ENCODE measurements around the gene TANGO2. TPM values are rescaled to one million over a fixed set of nuclear protein-coding genes. Genes with fewer than 3 reads are reported as not detected.

The TANGO2 gene
- total and polyA plus RNA-seq, 2 of the 8 experiments (the other 6 are each of a cell fraction or from before 2014, with no cell fraction given): 10.1 to 18.4 TPM

- Histone ChIP-seq H3K79me2 (ENCODE audit: control insufficient read depth in 1 of 2, insufficient read depth in 2 of 2, low read length in 2 of 2) (no peaks in the 10 kb centered on the region; a peak in 1 of 4 replicates), H3K56ac (replicated peaks; ENCODE audit: insufficient read length, low read depth, low read length) (no peak overlapping the region), H2BK15ac (ENCODE audit: low read length) (no peak overlapping the region), H3K79me1 (ENCODE audit: low read depth, low read length) (peaks cover 14% of the 10 kb centered on the region), H3K23me2 (ENCODE audit: low read depth, low read length) (no peaks in the 10 kb centered on the region), H3K9ac (replicated peaks in 1 of 4; ENCODE audit: extremely low read depth in 1 of 4, low read depth in 3 of 4, low read length in 3 of 4) (no peak overlapping the region), H3K18ac (ENCODE audit: extremely low read depth, low read length) (no peak overlapping the region), H4K8ac (ENCODE audit: extremely low read depth, insufficient read depth, low read length) (no peak overlapping the region), H4K91ac (replicated peaks; ENCODE audit: insufficient read length, low read length) (no peak overlapping the region), H3K27me3 (replicated peaks in 1 of 4; ENCODE audit: control insufficient read depth in 3 of 4, extremely low read depth in 1 of 4, insufficient read depth in 3 of 4, low read length in 3 of 4) (no peaks in the 10 kb centered on the region), H3K4me2 (ENCODE audit: insufficient read depth in 1 of 2, low read depth in 2 of 2, low read length in 2 of 2) (no peak overlapping the region), H3K4me3 (ENCODE audit: extremely low read depth in 1 of 4, insufficient read depth in 2 of 4, low read depth in 3 of 4, low read length in 4 of 4) (no peak overlapping the region), H2BK12ac (ENCODE audit: low read depth, low read length) (no peak overlapping the region), H2BK20ac (ENCODE audit: low read length) (no peak overlapping the region), H3K23ac (ENCODE audit: insufficient read length) (no peak overlapping the region), H2AFZ (ENCODE audit: low read length) (no peak overlapping the region), H3K9me3 (ENCODE audit: insufficient read depth in 2 of 2, low read depth in 1 of 2, low read length in 1 of 2) (no peaks in the 10 kb centered on the region), H2AK5ac (ENCODE audit: low read depth, low read length) (no peak overlapping the region), H3K4ac (replicated peaks; ENCODE audit: insufficient read length, low read depth, low read length) (no peak overlapping the region), H4K5ac (ENCODE audit: insufficient read length, low read depth, low read length) (no peak overlapping the region), H2BK5ac (ENCODE audit: low read depth, low read length) (no peak overlapping the region), H3K27ac (ENCODE audit: low read depth, low read length) (no peak overlapping the region), H3K36me3 (ENCODE audit: control insufficient read depth in 2 of 4, insufficient read depth in 4 of 4, low read length in 3 of 4) (peaks cover 2 to 33% (median 8%) of the 10 kb centered on the region in 4 experiments; a peak in 7 of 8 replicates), H4K20me1 (replicated peaks in 1 of 2; ENCODE audit: control insufficient read depth in 1 of 2, insufficient read depth in 2 of 2, low read length in 2 of 2) (peaks cover 6 to 27% of the 10 kb centered on the region in 2 experiments), H3K14ac (ENCODE audit: insufficient read length) (no peak overlapping the region), H2BK120ac (replicated peaks; ENCODE audit: low read depth, low read length) (no peak overlapping the region), H3K4me1 (replicated peaks in 1 of 4; ENCODE audit: control insufficient read depth in 3 of 4, insufficient read depth in 4 of 4, low read length in 3 of 4) (peaks cover 1 to 12% (median 10%) of the 10 kb centered on the region in 4 experiments; a peak in 6 of 7 replicates)
- no peak for FAIRE-seq
- ChIA-PET CTCF (ENCODE audit: partially characterized antibody) (interaction anchor here (1.0 to 2.6 kb wide), 8 partner anchors 9 to 82 kb away, joined by 3 to 20 read pairs (median 6); no protein-coding TSS in a partner anchor), POLR2A (ENCODE audit: partially characterized antibody) (interaction anchor here (1.3 kb wide), 1 partner anchor 12 kb away, joined by 3 read pairs; no protein-coding TSS in a partner anchor)
- WGBS, 2 experiments (ENCODE audit: extremely low coverage in 1 of 2, insufficient coverage in 1 of 2, insufficient read length in 1 of 2, insufficient replicate concordance in 2 of 2, low coverage in 1 of 2, low lambda C conversion rate in 2 of 2, missing lambda C conversion rate in 1 of 2): 96% methylated on average over 38 of the region's 52 CpGs; no CpG with 5 or more reads in 1 of the 2 experiments
- TF ChIP-seq SRF (IDR thresholded peaks at IDR 0.05; ENCODE audit: low read depth, low read length): no peak
- no peak for TF ChIP-seq HDAC6 (IDR thresholded peaks at IDR 0.05; ENCODE audit: low read depth, low read length)
- TF ChIP-seq TAF7 (optimal IDR thresholded peaks at IDR 0.05; ENCODE audit: borderline replicate concordance, low read depth, low read length): no peak
- no peak for TF ChIP-seq TCF12 (IDR thresholded peaks at IDR 0.05; ENCODE audit: low read depth, low read length)
- no peak for TF ChIP-seq RNF2 (IDR thresholded peaks at IDR 0.05; ENCODE audit: borderline replicate concordance, low read depth, low read length, missing control alignments, poor library complexity, severe bottlenecking)
- no peak for TF ChIP-seq POLR2A (IDR thresholded peaks at IDR 0.05; ENCODE audit: control extremely low read depth in 1 of 2, low read depth in 2 of 2, low read length in 2 of 2)
- no peak for TF ChIP-seq SP4 (IDR thresholded peaks at IDR 0.05; ENCODE audit: low read length)
- no peak for DNase-seq (ENCODE audit: low read depth in 1 of 2, low spot score in 2 of 2)
These were observed 41.0 kb upstream of the TANGO2 start for GRCh38 chr22:19979712-19980493.

Measured in H1 (cell line).